Measurements from ENCODE around the gene CFTR.
A peak's percentile ranks its signal among the peaks of the same experiment; 100 is the strongest.

Gene CFTR

GRCh38 chr7:117588352-117588794 is 108.5 kb downstream of the CFTR start:
- DNase-seq (ENCODE audit: low spot score), result no peak

- DNase-seq (ENCODE audit: low spot score), result no peak
Measured at GRCh38 chr7:117590191-117590590, 110.4 kb downstream of the CFTR start.

GRCh38 chr7:117592011-117592635 is 112.3 kb downstream of the CFTR start:
- no peak for DNase-seq (ENCODE audit: low spot score)

- DNase-seq (ENCODE audit: low spot score), result no peak
Measured at GRCh38 chr7:117596134-117596533, 116.3 kb downstream of the CFTR start.

- no peak for DNase-seq (ENCODE audit: low spot score)
Measured at GRCh38 chr7:117597755-117598154, 117.9 kb downstream of the CFTR start.

- no peak for DNase-seq (ENCODE audit: low spot score)
Measured at GRCh38 chr7:117600911-117601310, 121.1 kb downstream of the CFTR start.

GRCh38 chr7:117603627-117604026 is 123.8 kb downstream of the CFTR start:
- no peak for DNase-seq (ENCODE audit: low spot score)

GRCh38 chr7:117605712-117606111 is 125.9 kb downstream of the CFTR start:
- DNase-seq (ENCODE audit: low spot score), result no peak

GRCh38 chr7:117606132-117606531 is 126.3 kb downstream of the CFTR start:
- no peak for DNase-seq (ENCODE audit: low spot score)

GRCh38 chr7:117610396-117610795 is 130.6 kb downstream of the CFTR start:
- no peak for DNase-seq (ENCODE audit: low spot score)

GRCh38 chr7:117612637-117613036 is 132.8 kb downstream of the CFTR start:
- no peak for DNase-seq (ENCODE audit: low spot score)

- DNase-seq (ENCODE audit: low spot score), result no peak
Measured at GRCh38 chr7:117616694-117617093, 136.9 kb downstream of the CFTR start.

GRCh38 chr7:117619681-117620080 is 139.9 kb downstream of the CFTR start:
- DNase-seq (ENCODE audit: low spot score), result no peak

- no peak for DNase-seq (ENCODE audit: low spot score)
Measured at GRCh38 chr7:117621075-117621618, 141.3 kb downstream of the CFTR start.

GRCh38 chr7:117623606-117624005 is 143.8 kb downstream of the CFTR start:
- DNase-seq (ENCODE audit: low spot score), result peak; percentile 27

- DNase-seq (ENCODE audit: low spot score), result no peak
Measured at GRCh38 chr7:117630501-117630900, 150.7 kb downstream of the CFTR start.

- no peak for DNase-seq (ENCODE audit: low spot score)
Measured at GRCh38 chr7:117630907-117631564, 151.2 kb downstream of the CFTR start.

GRCh38 chr7:117631652-117632051 is 151.8 kb downstream of the CFTR start:
- DNase-seq (ENCODE audit: low spot score), result no peak

- no peak for DNase-seq (ENCODE audit: low spot score)
Measured at GRCh38 chr7:117637937-117638336, 158.1 kb downstream of the CFTR start.

GRCh38 chr7:117639966-117640365 is 160.1 kb downstream of the CFTR start:
- no peak for DNase-seq (ENCODE audit: low spot score)

- DNase-seq (ENCODE audit: low spot score), result no peak
Measured at GRCh38 chr7:117640465-117640864, 160.6 kb downstream of the CFTR start.

- DNase-seq (ENCODE audit: low spot score), result no peak
Measured at GRCh38 chr7:117645481-117646165, 165.8 kb downstream of the CFTR start.

All from Ammon's horn (tissue), 1 donor.